A673 (cell line): ENCODE data around the gene SYNJ1. TPM values are rescaled to one million over a fixed set of nuclear protein-coding genes. Genes with fewer than 3 reads are reported as not detected.

ENCODE experiments used
- BruUV-seq: library from RNA; stranded (reverse); fragments of 400-500 nt; replicated peaks from 2 replicates; lab custom pipeline; 2021; lab: Mats Ljungman, UMichigan
- CTCF ChIA-PET: fragments of 300-600 bp; sonication (Branson Sonifier 250); formaldehyde crosslinking; loops from one replicate; lab custom pipeline; 2022; ENCODE audit warnings: antibody characterized with exemption; lab: Charles Lee
- POLR2A ChIA-PET: fragments of 300-600 bp; sonication (Branson Sonifier 250); formaldehyde crosslinking; loops from one replicate; lab custom pipeline; 2022; ENCODE audit warnings: antibody characterized with exemption; ENCODE audit not compliant: low non-redundant PET; lab: Charles Lee
- DNase-seq: peaks from one replicate; pipeline ENCODE4 v3.0.0-alpha.2; 2015; ENCODE audit warnings: low spot score
- H3K27ac ChIP-seq: fragments of 200-600 bp; sonication (generic); 2 replicates; pipeline ENCODE4 v1.5.1; 2016; ENCODE audit warnings: mixed run types, low read depth, mild to moderate bottlenecking, mixed read lengths, antibody characterized with exemption, low read length; ENCODE audit not compliant: poor library complexity, severe bottlenecking
- H3K27me3 ChIP-seq: fragments of 200-600 bp; sonication (generic); replicated peaks from 2 replicates; pipeline ENCODE4 v1.6.1; 2017; ENCODE audit warnings: mixed run types, low read depth, mild to moderate bottlenecking, mixed read lengths, antibody characterized with exemption, low read length; ENCODE audit not compliant: insufficient read depth, poor library complexity
- H3K36me3 ChIP-seq: fragments of 200-600 bp; sonication (generic); 2 replicates; pipeline ENCODE4 v1.6.1; 2016; ENCODE audit warnings: mixed run types, mild to moderate bottlenecking, mixed read lengths, antibody characterized with exemption, low read length; ENCODE audit not compliant: insufficient read depth, poor library complexity, severe bottlenecking
- H3K4me1 ChIP-seq: fragments of 200-600 bp; sonication (generic); 2 replicates; pipeline ENCODE4 v1.6.1; 2017; ENCODE audit warnings: mixed run types, mild to moderate bottlenecking, mixed read lengths, antibody characterized with exemption, low read length; ENCODE audit not compliant: insufficient read depth, poor library complexity, severe bottlenecking
- H3K4me3 ChIP-seq: fragments of 200-600 bp; sonication (generic); 2 replicates; pipeline ENCODE4 v1.5.1; 2016; ENCODE audit warnings: low read depth, mixed run types, mild to moderate bottlenecking, mixed read lengths, low read length; ENCODE audit not compliant: poor library complexity, severe bottlenecking
- H3K9me3 ChIP-seq: fragments of 200-600 bp; sonication (generic); 2 replicates; pipeline ENCODE4 v1.6.1; 2016; ENCODE audit warnings: mixed run types, low read depth, mild to moderate bottlenecking, mixed read lengths, antibody characterized with exemption, low read length; ENCODE audit not compliant: poor library complexity, severe bottlenecking
- EZH2 ChIP-seq: fragments of 200-600 bp; sonication (generic); IDR thresholded peaks from 2 replicates; pipeline ENCODE4 v1.6.1; 2017; ENCODE audit warnings: borderline replicate concordance, low read depth, mild to moderate bottlenecking, mixed read lengths, antibody characterized with exemption, low read length; ENCODE audit not compliant: poor library complexity, severe bottlenecking
- intact Hi-C: fragments of 100-400 bp; cut with micrococcal nuclease; formaldehyde crosslinking; loops from one replicate; pipeline ENCODE4 v1.10.0; 2022; ENCODE audit not compliant: unreplicated experiment
- total RNA-seq: library from RNA; stranded (reverse); gene quantifications from 2 replicates; pipeline ENCODE4 v1.2.3, GENCODE V29; 2021
- TF ChIP-seq, protein P1 (sequence below): fragments of 300-800, 200-600 bp; sonication (generic); conservative IDR thresholded peaks from 2 replicates; pipeline ENCODE4 v1.5.1; 2017; ENCODE audit warnings: low read depth, mild to moderate bottlenecking, antibody characterized with exemption, low read length, moderate library complexity, mixed read lengths

Gene SYNJ1
- total RNA-seq, 1 experiment from 2014 or later, result 17.1 TPM

DNA sequence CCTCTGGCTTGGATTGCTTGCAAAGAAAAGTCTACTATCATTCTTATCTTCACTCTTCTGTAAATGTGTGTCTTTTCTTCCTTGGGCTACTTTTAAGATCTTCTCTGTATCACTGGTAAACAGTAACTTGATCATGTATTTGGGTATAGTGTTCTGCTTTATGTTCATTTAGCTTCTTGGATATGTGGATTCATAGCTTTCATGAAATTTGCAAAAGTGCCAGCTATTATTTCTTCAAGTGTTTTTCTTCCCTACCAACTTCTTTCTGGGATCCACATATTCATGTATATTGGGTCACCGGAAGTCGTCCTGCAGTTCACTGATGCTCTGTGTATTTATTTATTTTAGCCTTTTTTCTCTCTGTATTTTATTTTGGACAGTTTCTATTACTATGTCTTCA, 11.3 kb downstream of the SYNJ1 start:
- Histone ChIP-seq H3K9me3 (no peaks in the 10 kb centered on the region), H3K27ac (no peak overlapping the region), H3K27me3 (no peaks in the 10 kb centered on the region), H3K4me3 (no peak overlapping the region), H3K36me3 (no peaks in the 10 kb centered on the region), H3K4me1 (peaks cover 4% of the 10 kb centered on the region)
- TF ChIP-seq, protein P1, sequence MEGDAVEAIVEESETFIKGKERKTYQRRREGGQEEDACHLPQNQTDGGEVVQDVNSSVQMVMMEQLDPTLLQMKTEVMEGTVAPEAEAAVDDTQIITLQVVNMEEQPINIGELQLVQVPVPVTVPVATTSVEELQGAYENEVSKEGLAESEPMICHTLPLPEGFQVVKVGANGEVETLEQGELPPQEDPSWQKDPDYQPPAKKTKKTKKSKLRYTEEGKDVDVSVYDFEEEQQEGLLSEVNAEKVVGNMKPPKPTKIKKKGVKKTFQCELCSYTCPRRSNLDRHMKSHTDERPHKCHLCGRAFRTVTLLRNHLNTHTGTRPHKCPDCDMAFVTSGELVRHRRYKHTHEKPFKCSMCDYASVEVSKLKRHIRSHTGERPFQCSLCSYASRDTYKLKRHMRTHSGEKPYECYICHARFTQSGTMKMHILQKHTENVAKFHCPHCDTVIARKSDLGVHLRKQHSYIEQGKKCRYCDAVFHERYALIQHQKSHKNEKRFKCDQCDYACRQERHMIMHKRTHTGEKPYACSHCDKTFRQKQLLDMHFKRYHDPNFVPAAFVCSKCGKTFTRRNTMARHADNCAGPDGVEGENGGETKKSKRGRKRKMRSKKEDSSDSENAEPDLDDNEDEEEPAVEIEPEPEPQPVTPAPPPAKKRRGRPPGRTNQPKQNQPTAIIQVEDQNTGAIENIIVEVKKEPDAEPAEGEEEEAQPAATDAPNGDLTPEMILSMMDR, result no peak
- no peak for TF ChIP-seq EZH2
- no peak for DNase-seq
- POLR2A ChIA-PET, result no interaction called here
- CTCF ChIA-PET, result no interaction called here
- BruUV-seq, result no TSS peak
- intact Hi-C loops, result no loop called here

DNA sequence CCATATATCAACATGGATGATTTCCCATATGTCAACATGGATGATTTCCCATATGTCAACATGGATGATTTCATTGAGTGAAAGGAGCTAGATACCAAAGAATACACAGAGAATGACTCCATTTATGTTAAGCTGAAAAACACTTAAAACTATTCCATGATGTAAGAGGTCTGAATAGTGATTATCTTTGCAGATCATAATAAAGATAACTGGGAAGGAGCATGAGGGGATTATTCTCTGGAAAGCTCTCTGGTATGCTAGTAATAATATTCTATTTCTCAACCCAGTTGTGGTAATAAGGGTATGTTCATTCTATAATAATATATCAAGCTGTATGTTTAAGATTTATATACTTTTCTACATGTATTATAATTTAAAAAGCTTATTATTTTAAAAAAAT, 14.1 kb downstream of the SYNJ1 start:
- intact Hi-C loops, result no loop called here
- POLR2A ChIA-PET, result no interaction called here
- TF ChIP-seq, protein P1, result no peak
- TF ChIP-seq EZH2, result no peak
- no TSS peak for BruUV-seq
- no peaks in the 10 kb centered on the region for H3K4me1 ChIP-seq
- no peaks in the 10 kb centered on the region for H3K27me3 ChIP-seq
- no peak for DNase-seq
- H3K36me3 ChIP-seq, result no peaks in the 10 kb centered on the region
- H3K27ac ChIP-seq, result no peak overlapping the region
- H3K4me3 ChIP-seq, result no peak overlapping the region
- CTCF ChIA-PET, result no interaction called here
- no peaks in the 10 kb centered on the region for H3K9me3 ChIP-seq

DNA sequence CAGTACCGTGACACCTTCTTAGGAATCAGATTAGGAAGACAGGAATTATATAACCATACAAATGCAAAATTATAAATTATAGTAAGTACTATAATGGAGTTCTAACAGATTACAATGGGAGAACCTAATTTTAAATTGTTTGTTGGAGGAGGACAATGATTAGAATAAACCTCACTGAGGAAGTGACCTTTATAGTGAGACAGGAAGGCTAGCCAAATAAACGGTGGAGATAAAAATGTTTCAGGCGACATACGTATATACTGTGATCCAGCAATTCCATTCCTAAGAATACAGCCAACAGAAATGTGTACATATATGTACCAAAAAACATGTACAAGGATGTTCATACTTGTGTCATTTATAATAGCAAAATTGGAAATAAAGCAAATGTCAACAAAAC, 15.2 kb downstream of the SYNJ1 start:
- ChIA-PET CTCF (no interaction called here), POLR2A (no interaction called here)
- H3K36me3 ChIP-seq, result no peaks in the 10 kb centered on the region
- H3K9me3 ChIP-seq, result no peaks in the 10 kb centered on the region
- DNase-seq, result no peak
- no peaks in the 10 kb centered on the region for H3K4me1 ChIP-seq
- H3K27ac ChIP-seq, result no peak overlapping the region
- TF ChIP-seq EZH2, result no peak
- TF ChIP-seq, protein P1, result no peak
- intact Hi-C loops, result no loop called here
- no peak overlapping the region for H3K4me3 ChIP-seq
- BruUV-seq, result no TSS peak
- no peaks in the 10 kb centered on the region for H3K27me3 ChIP-seq
